Transverse colon (tissue), 3 donors: Measurements from ENCODE around the gene JPT1.

Source experiments
- CTCF ChIP-seq, 5 experiments: fragments of 200-600 bp in 3 of 5; fragments of 450-650 bp in 2 of 5; sonication (generic) in 3 of 5; IDR thresholded peaks; 1 replicate in 2 of 5; 2 replicates in 3 of 5; pipeline ENCODE4 v1.5.1; 2016 to 2017; ENCODE audit warnings: antibody characterized with exemption in 5 of 5, inconsistent platforms in 3 of 5, mild to moderate bottlenecking in 2 of 5, moderate library complexity in 1 of 5
- POLR2A ChIP-seq: fragments of 450-650 bp; IDR thresholded peaks from one replicate; pipeline ENCODE4 v1.6.1; 2016; ENCODE audit warnings: antibody characterized with exemption, mild to moderate bottlenecking, moderate library complexity

DNA sequence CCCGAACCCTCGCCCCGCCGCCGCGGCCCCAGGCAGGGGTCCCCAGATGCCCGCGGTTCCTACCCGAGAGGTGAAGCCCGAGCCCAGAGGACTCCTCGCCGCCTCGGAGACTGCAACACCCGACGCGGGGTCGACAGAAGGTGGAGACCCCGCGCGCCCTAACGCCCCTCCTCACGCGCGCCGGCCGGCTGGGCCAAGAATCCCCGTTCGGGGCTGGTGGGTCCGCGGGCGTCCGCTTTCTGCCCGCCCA lies 27.9 kb upstream of the JPT1 start:
- TF ChIP-seq CTCF (IDR thresholded peaks at IDR 0.05) (peak in 2 of 5 experiments; percentile 34 to 61), POLR2A (no peak)
